Measurements from ENCODE around the gene NR1I3. TPM values are rescaled to one million over a fixed set of nuclear protein-coding genes. Genes with fewer than 3 reads are reported as not detected.

The NR1I3 gene
- total RNA-seq, 1 donor from 2014 or later: not detected

DNA sequence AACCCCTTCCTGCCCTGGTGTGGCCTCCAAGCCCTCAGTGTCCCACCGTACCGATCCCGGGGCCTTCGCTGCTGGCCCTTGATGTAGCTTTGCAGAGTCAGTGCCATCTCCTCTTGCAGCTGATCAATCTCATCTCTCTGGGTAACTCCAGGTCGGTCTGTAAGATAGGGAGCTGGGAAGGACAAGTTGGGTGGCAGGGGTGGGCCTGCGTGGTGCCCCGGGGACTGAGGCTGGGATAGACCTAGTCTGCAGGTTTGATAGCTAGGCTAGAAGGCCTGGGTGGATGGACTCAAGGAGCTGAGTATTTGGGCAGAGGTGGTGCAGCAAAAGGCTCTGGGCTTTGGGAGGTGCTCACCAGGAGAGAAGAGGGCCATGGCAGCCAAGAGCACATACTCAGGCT, 7.2 kb downstream of the NR1I3 start:
- Mint-ChIP-seq H3K27ac (ENCODE audit: unreplicated experiment) (peak overlapping the region; percentile 76), H3K4me1 (peaks cover 23% of the 10 kb centered on the region), H3K27me3 (ENCODE audit: low read depth) (no peaks in the 10 kb centered on the region), H3K9me3 (no peaks in the 10 kb centered on the region), H3K36me3 (ENCODE audit: low read depth) (no peaks in the 10 kb centered on the region), H3K4me3 (no peak overlapping the region)
- no peak for DNase-seq (ENCODE audit: low read depth, low spot score)
- TF ChIP-seq, protein P1, sequence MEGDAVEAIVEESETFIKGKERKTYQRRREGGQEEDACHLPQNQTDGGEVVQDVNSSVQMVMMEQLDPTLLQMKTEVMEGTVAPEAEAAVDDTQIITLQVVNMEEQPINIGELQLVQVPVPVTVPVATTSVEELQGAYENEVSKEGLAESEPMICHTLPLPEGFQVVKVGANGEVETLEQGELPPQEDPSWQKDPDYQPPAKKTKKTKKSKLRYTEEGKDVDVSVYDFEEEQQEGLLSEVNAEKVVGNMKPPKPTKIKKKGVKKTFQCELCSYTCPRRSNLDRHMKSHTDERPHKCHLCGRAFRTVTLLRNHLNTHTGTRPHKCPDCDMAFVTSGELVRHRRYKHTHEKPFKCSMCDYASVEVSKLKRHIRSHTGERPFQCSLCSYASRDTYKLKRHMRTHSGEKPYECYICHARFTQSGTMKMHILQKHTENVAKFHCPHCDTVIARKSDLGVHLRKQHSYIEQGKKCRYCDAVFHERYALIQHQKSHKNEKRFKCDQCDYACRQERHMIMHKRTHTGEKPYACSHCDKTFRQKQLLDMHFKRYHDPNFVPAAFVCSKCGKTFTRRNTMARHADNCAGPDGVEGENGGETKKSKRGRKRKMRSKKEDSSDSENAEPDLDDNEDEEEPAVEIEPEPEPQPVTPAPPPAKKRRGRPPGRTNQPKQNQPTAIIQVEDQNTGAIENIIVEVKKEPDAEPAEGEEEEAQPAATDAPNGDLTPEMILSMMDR (conservative IDR thresholded peaks at IDR 0.05): no peak

DNA sequence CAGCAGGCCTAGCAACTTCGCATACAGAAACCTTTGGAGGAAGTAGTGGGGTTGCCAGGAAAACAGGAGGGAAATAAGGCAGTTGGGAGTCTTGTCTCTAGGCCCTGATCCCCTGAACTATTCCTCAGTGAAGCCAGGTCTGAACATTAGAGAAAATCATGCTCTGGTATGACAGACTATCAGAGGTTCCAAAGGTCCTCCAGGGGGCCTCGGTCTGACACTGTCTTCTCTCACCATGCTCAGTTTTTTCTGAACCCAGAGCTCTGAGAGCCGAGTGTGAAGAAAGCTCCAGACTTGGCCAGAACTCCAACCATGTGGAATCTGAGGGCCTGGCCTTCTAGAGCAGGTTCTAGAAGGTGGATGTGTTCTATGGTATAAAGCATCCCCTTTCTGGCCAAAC, 8.1 kb downstream of the NR1I3 start:
- H3K27ac Mint-ChIP-seq (ENCODE audit: unreplicated experiment): no peak overlapping the region

DNA sequence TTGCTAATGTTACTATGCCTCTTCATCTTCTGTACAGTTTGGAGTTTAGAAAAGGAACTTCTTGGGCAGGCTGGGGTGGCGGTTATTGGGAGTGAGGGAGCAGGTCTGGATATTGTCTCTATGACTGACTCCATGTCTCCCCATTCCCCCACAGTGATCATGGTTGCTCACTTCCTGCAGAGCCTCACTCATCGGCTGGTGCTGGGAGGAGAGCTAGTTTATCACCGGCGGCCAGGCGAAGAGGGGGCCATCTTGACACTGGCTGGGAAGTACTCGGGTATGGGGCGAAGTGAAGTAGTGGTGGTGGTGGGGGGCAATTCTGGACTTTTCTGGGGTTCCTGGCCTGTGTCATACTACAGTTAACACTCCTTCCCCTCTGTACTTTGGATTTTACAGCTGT, 10.0 kb downstream of the NR1I3 start:
- no peaks in the 10 kb centered on the region for H3K27me3 Mint-ChIP-seq (ENCODE audit: low read depth)
- TF ChIP-seq, protein P1 (conservative IDR thresholded peaks at IDR 0.05): no peak
- no peaks in the 10 kb centered on the region for H3K36me3 Mint-ChIP-seq (ENCODE audit: low read depth)
- peaks cover 6% of the 10 kb centered on the region for H3K9me3 Mint-ChIP-seq
- peak overlapping the region; percentile 40 for H3K27ac Mint-ChIP-seq (ENCODE audit: unreplicated experiment)
- no peak for DNase-seq (ENCODE audit: low read depth, low spot score)
- peaks cover 29% of the 10 kb centered on the region for H3K4me1 Mint-ChIP-seq
- peak overlapping the region; percentile 99 for H3K4me3 Mint-ChIP-seq

More for the DNA sequence above, 8.1 kb downstream of the NR1I3 start:
- Mint-ChIP-seq H3K36me3 (ENCODE audit: low read depth) (no peaks in the 10 kb centered on the region), H3K27me3 (ENCODE audit: low read depth) (no peaks in the 10 kb centered on the region), H3K4me1 (peaks cover 29% of the 10 kb centered on the region), H3K9me3 (peaks cover 6% of the 10 kb centered on the region), H3K4me3 (no peak overlapping the region)
- no peak for DNase-seq (ENCODE audit: low read depth, low spot score)
- TF ChIP-seq, protein P1 (conservative IDR thresholded peaks at IDR 0.05): no peak

DNA sequence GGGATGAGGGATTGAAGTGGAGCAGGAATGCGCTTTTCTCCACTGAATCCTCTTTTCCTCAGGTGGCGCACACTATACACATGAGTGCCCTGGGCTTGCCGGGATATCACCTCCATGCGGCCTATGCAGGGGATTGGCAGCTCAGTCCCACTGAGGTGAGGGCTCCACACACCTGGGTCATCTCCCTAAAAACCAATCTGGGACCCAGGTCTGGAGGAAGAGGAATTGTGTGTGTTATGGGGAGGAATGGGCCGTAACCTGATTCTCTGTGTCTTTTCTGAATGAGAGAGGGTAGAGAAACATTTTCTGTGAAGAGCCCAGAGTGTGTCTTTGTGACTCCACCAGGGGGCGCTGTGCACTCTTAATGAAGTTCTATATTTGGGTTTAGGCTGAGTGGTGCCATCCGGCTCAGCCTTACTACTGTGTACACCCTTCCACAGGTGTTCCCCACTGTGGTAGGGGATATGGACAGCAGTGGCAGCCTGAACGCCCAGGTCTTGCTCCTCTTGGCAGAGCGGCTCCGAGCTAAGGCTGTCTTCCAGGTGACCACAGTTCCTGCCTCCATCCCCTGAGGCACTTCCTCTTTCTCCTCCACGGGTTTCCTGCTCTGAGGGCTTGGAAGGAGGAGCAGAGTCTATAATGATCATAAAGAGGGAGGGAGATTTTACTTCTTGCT, 10.7 kb downstream of the NR1I3 start:
- Mint-ChIP-seq H3K4me1 (peaks cover 29% of the 10 kb centered on the region), H3K27me3 (ENCODE audit: low read depth) (no peaks in the 10 kb centered on the region), H3K4me3 (peak overlapping the region; percentile 99), H3K9me3 (peaks cover 6% of the 10 kb centered on the region), H3K36me3 (ENCODE audit: low read depth) (no peaks in the 10 kb centered on the region), H3K27ac (ENCODE audit: unreplicated experiment) (no peak overlapping the region)
- DNase-seq (ENCODE audit: low read depth, low spot score): peak; percentile 91
- TF ChIP-seq, protein P1 (conservative IDR thresholded peaks at IDR 0.05): peak; percentile 92

DNA sequence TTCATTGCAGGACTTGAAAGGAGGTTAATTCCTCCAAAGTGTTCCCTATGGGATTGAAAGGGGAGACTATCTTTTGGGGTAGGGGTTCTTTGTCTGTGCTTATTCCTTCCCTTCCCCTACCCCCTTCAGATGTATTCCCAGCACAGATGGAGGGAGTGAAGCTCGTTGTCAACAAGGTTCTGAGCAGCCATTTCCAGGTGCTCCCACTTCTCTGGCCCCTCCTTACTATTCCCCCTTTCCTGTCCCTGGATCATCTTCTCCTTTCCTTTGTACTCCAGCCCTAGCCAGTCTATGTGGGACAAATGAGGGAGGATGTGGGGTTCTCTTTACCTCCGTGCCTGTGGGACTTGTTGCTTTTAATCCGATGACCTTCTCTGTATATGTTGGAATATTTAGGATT, 11.2 kb downstream of the NR1I3 start:
- Mint-ChIP-seq H3K27ac (ENCODE audit: unreplicated experiment) (peak overlapping the region; percentile 62), H3K4me3 (peak overlapping the region; percentile 99), H3K9me3 (peaks cover 6% of the 10 kb centered on the region), H3K4me1 (peaks cover 29% of the 10 kb centered on the region), H3K27me3 (ENCODE audit: low read depth) (no peaks in the 10 kb centered on the region), H3K36me3 (ENCODE audit: low read depth) (no peaks in the 10 kb centered on the region)
- TF ChIP-seq, protein P1 (conservative IDR thresholded peaks at IDR 0.05): no peak
- DNase-seq (ENCODE audit: low read depth, low spot score): no peak
